MG63 (cell line): ENCODE measurements around the gene KCNMA1. TPM values are rescaled to one million over a fixed set of nuclear protein-coding genes. Genes with fewer than 3 reads are reported as not detected.

Source experiments
- DNase-seq: peaks from one replicate; pipeline ENCODE4 v3.0.0-alpha.2; 2020
- H3K27me3 ChIP-seq: fragments of 250-450 bp; sonication (Bioruptor Pico); 2 replicates; pipeline ENCODE4 v1.5.1; 2020; ENCODE audit warnings: mild to moderate bottlenecking, moderate library complexity
- H3K36me3 ChIP-seq: fragments of 250-450 bp; sonication (Bioruptor Pico); 2 replicates; pipeline ENCODE4 v1.5.1; 2020; ENCODE audit warnings: mild to moderate bottlenecking, moderate library complexity
- H3K4me3 ChIP-seq: fragments of 250-450 bp; sonication (Bioruptor Pico); 2 replicates; pipeline ENCODE4 v1.5.1; 2020; ENCODE audit warnings: mild to moderate bottlenecking, moderate library complexity
- H3K9me3 ChIP-seq: fragments of 250-450 bp; sonication (Bioruptor Pico); 2 replicates; pipeline ENCODE4 v1.5.1; 2020; ENCODE audit warnings: mild to moderate bottlenecking, moderate library complexity
- total RNA-seq: library from RNA; depleted of rRNA; stranded (reverse); fragments of >200 nt; shearing (Covaris generic); gene quantifications from 2 replicates; pipeline ENCODE4 v1.2.3, GENCODE V29; 2014; ENCODE audit warnings: low replicate concordance

Gene KCNMA1
- total RNA-seq, 1 experiment from 2014 or later: 40.8 TPM

DNA sequence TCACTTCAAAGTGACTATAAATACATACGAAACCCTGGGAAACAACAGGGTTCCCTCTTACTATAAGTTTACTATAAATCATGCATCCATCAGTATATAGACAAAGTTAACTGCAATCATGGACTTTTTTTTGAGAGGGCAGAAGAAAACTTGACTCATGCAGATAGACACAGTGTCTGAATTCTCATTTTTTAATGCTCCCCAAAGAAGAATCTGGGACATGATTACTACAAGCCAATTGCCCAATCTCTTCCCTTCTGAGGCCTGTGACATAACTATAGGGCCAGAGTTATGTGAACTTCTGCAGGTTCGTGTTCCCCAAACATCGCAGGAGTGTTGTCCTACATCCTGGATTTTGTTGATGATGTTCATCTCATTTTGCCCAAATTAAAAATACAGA, 376.5 kb downstream of the KCNMA1 start:
- Histone ChIP-seq H3K27me3 (no peaks in the 10 kb centered on the region), H3K36me3 (peaks cover 8% of the 10 kb centered on the region; the same call in 1 of the 2 replicates), H3K4me3 (no peak overlapping the region), H3K9me3 (0 out of 2 replicates have a peak, but pooled peaks cover 2% of the 10 kb centered on the region)
- DNase-seq: no peak

DNA sequence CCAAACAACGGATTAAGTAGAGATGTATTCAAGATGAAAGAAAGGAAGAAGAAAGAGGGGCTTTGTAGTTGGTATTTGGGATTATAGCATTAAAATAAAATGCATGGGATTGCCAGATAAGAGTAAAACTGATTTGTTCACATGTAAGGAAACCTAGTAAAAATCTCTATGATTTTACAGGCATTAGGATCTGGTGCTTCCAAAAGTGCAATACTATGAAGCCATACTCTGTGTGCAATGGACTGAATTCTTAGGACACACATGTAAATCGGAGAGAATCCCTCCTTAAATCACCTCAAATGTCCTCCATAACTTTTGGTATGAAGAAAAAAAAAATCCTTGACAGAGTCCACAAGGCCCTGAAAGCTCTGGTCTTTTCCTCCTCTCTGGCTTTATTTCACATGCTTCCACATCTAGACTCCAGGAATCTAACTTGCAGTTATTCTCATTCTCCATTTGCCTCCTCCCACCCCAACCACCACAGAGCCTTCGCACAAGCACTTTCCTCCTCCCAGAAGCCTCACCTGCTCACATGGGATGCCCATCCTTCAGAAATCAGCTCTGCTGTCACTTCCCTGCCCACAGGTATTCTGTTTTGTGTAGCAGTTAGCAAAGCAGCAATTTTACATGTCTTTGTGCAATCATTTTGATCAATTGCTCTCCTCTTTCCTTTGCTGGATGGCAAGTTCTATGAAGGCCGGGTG, 378.3 kb downstream of the KCNMA1 start:
- Histone ChIP-seq H3K36me3 (peaks cover 8% of the 10 kb centered on the region; the same call in 1 of the 2 replicates), H3K27me3 (no peaks in the 10 kb centered on the region), H3K4me3 (no peak overlapping the region), H3K9me3 (0 out of 2 replicates have a peak, but pooled peaks cover 2% of the 10 kb centered on the region)
- DNase-seq: no peak

DNA sequence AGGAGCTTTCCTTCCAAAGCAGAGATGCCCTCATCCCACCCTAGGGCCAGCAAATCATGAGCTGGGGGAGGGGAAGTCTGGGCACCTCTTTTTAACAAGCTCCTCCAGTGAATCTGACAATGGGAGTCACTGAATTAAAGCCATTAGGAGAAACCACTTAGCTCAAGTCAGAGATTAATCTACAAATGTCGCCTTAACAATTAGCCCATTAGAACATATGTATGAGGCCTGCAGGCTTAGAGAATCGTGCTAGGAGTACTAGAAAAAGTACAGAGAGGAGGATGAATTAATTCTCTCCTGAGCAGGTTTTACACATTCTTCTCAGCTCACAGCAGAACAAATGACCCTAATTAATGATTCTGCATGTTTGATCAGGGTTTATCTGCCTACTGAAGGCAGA, 381.3 kb downstream of the KCNMA1 start:
- Histone ChIP-seq H3K9me3 (0 out of 2 replicates have a peak, but pooled peaks cover 2% of the 10 kb centered on the region), H3K27me3 (no peaks in the 10 kb centered on the region), H3K36me3 (peaks cover 8% of the 10 kb centered on the region; the same call in 1 of the 2 replicates), H3K4me3 (no peak overlapping the region)
- no peak for DNase-seq

DNA sequence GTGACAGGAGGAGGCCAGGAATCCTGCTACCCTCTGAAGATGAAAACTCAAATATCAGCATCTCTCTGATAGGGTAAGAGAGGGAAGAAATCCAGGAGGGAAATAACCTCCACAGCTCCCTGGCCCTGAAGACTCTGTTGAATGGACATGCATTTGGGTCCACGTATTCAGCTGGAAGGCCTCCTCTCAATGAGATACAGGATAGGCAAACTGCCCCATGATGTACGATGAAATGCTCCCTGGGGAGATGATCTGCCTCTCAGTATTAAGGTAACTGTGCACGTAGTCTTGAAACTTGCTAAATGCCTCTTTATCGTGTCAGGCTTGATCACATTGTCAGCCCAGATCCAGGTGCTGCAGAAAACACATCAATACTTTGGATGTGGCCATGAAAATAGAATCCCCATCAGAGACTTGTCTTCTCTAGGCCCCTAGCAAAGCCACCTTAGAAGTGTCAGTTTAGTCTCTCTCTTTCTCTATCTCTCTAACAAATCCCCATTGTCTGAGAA, 384.0 kb downstream of the KCNMA1 start:
- H3K27me3 ChIP-seq: no peaks in the 10 kb centered on the region
- no peak for DNase-seq
- no peak overlapping the region for H3K4me3 ChIP-seq
- 0 out of 2 replicates have a peak, but pooled peaks cover 2% of the 10 kb centered on the region for H3K9me3 ChIP-seq
- H3K36me3 ChIP-seq: peaks cover 19% of the 10 kb centered on the region

DNA sequence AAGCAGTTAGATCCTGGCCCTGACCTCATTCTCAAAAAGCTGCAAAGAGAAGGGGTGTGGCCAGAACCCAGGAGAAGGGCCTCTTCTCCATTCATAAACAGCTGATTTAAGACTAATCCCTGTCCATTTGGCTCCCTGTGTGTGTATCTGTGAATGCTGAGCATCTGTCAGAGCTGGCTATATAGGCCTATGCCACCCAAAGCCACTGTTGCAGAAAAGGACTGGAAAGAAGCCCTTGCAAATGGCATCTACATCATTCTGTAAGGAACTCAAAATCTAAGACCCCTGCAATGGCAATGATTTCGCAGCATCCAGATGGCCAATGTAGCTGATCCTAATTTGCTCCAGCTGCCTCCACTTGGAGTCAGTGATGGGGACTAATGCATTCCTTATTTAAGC, 384.5 kb downstream of the KCNMA1 start:
- Histone ChIP-seq H3K27me3 (no peaks in the 10 kb centered on the region), H3K4me3 (no peak overlapping the region), H3K36me3 (peaks cover 19% of the 10 kb centered on the region), H3K9me3 (0 out of 2 replicates have a peak, but pooled peaks cover under 1% of the 10 kb centered on the region)
- DNase-seq: no peak

DNA sequence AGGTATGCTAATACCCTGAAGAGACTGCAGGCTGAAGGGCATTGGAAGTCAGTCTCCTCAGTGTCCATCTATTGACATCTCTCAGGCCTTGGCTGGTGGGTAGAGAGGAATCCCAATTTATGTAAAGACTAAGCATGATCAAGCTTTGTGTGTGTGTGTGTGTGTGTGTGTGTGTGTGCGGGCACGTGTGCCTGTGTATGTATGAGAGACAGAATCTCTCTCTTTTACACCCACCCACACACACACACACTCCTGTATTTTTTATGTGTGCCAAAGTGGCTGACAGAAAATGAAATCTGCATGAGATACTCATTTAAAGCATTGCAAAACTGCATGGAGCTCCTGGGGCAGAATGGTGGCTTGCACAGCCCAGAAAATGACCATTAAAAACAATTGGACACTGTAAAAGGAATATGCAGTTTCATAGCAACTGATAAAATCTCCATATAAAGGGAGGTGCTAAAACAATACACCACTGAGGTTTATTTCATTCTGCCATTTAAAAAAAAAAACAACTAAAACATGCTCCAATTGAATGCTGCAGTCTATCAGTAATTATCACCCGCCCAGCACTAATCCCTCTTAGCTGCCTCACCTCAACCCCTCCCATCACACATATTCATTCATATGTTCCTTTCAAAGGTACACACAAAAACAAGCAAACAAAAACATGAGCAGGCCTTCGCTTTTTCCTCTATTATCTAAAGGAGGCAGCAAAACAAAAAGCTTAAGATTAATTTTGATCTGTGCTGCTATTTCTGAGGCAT, 385.0 kb downstream of the KCNMA1 start:
- no peaks in the 10 kb centered on the region for H3K9me3 ChIP-seq
- H3K4me3 ChIP-seq: no peak overlapping the region
- H3K27me3 ChIP-seq: no peaks in the 10 kb centered on the region
- H3K36me3 ChIP-seq: peaks cover 15% of the 10 kb centered on the region
- DNase-seq: no peak

DNA sequence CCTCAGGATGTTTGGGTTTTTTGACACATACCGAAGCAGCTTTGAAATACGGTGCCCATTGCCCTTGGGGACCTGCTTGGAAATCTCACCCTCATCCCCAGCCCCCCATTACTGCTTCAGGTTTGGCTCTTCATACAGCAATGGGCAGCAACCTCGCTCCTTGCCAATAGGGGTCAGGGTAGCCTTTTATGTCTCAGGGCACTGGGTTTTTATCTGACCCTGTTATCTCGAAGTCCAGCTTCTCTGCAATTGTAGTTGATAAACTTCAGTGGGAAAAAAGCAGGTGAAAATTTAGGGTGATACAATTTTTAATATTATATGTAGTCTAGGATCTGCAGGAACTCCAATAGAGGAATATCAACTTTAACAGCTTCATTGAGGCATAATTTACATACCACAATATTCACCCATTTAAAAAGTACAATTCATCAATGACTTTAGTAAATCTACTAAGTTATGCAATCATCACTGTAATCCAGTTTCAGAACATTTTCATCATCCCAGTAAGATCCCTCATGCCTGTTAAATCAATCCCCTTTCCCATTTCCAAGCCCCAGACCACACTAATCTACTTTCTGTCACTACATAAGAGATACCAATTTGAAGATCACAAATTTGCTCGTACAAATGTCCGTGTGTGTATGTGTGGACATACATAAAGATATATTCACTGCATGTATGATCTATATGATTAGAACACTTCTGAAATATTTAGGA, 386.2 kb downstream of the KCNMA1 start:
- peak; percentile 31 for DNase-seq
- no peaks in the 10 kb centered on the region for H3K27me3 ChIP-seq
- H3K4me3 ChIP-seq: no peak overlapping the region
- H3K36me3 ChIP-seq: peaks cover 11% of the 10 kb centered on the region
- no peaks in the 10 kb centered on the region for H3K9me3 ChIP-seq

DNA sequence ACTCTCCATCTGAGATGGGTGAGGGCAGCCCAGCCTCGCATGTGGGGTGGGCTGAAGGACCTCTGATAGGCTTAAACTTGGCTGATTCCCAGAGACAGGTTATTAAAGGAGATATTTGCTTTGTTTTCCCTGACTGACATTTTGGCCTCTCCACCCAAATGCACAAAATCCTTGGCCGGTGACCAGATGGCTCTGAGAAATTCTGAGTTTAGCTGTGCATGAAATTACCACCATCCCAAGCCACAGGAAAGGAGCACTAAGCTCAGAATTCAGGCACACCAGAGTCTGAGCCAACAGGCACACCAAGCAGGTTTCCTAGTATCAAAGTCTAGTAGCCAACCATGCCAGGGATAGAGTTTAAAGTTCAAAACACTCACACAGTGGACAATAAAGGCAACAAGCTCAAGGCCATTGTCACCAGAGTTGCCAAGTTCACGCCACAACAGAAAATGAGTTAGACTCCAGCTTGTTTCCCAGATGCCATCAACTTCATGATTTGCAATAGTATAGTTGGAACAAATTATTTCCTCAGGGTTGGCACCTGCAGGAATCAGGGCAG, 387.6 kb downstream of the KCNMA1 start:
- Histone ChIP-seq H3K27me3 (no peaks in the 10 kb centered on the region), H3K9me3 (no peaks in the 10 kb centered on the region)
- no peak for DNase-seq

DNA sequence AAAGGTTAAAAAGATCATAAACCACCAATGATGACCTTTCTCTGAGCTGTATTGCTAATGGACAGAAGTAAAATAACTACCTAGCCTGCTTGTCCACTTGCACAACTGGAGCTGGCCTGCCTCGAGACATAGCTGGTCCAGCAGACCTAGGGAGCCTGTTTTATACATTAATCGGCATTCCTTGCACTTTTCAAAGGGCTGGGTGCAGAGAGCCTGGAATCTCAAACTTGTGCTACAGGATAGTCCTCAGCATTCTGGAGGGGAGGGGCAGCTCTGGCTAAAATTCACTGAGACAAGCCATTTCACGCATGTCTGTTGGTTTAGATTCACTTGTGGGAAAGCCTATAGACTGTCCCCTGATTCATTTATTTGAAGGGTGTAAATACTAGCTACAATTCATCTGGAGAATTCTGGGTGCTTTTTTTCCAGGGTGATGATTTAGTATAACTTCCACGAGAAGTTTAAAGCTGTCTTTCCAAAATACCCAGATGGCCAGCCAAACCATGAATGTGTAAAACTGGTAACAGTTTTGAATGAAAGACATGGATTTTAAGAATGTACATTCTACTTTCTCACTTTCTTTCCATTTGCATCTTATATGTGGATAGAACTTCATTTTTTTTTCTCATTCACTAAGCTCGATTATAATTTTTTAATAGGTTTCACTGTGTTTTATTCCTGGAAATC, 389.4 kb downstream of the KCNMA1 start:
- Histone ChIP-seq H3K9me3 (no peaks in the 10 kb centered on the region), H3K36me3 (peaks cover 11% of the 10 kb centered on the region), H3K27me3 (no peaks in the 10 kb centered on the region), H3K4me3 (no peak overlapping the region)
- no peak for DNase-seq

More for the DNA sequence above, 387.6 kb downstream of the KCNMA1 start:
- Histone ChIP-seq H3K36me3 (peaks cover 11% of the 10 kb centered on the region), H3K4me3 (no peak overlapping the region)

DNA sequence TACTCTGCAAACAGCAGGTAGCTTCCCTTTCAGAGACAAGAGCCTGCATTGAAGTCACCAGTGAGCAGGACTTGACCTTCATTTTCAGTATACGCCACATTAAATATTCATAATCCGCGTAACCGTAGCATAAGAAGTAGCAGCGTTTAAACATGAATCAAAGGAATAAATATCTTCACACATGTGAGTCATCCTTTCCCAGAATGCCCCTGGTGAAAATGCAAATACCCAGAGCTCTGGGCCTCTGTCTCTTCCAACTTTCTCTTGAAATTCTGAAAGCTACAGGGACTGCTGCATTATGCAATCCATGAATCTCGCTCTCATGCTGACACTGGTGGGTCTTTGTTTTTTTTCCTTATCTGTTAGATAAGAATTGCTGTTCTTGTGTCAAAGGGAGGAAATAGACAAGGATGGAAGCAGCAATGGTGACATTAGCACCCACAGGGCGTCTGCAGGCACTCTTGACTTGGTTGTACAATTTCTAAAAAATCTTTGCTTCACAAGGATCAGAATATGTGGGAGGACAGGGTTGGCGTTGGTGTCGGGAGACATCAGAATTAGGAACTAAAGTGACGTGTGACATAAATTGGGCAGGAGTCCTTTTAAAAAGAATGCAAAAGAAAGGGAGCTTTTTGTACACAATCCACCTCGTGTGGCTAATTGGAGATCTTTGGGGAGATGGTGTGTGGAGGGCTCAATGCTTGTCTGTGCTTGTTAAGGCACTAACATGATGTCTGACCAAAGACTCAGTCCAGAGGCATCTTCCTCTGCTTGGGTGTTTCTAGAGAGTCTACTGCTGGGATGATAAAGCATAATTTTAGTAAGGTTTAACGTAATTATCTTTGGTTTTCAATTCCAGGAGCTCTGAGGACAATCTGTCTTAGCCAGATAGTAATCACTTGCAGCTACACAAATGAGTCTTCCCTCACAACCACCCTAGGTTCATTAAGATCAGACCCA, 390.3 kb downstream of the KCNMA1 start:
- H3K4me3 ChIP-seq: no peak overlapping the region
- peaks cover 11% of the 10 kb centered on the region for H3K36me3 ChIP-seq
- no peaks in the 10 kb centered on the region for H3K9me3 ChIP-seq
- H3K27me3 ChIP-seq: no peaks in the 10 kb centered on the region
- no peak for DNase-seq

DNA sequence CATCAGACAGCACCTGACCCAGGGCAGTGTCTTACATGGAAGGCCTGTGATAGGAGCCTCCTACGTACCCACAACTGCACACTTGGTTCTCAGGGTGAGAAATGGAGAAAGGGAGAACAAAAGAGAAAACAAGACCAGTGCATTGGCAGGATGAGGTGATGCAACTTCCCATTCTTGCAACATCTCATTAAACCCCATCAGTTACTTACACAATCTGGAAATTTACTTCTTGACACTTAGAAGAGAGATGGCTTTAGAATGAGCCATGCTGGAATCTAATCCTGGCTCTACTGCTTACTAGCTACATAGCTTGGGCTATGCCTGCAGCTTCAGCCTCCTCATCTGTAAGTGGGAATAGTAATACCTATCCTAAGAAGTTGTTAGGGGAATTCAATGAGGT, 391.7 kb downstream of the KCNMA1 start:
- Histone ChIP-seq H3K9me3 (no peaks in the 10 kb centered on the region), H3K36me3 (peaks cover 11% of the 10 kb centered on the region), H3K27me3 (no peaks in the 10 kb centered on the region), H3K4me3 (no peak overlapping the region)
- no peak for DNase-seq

DNA sequence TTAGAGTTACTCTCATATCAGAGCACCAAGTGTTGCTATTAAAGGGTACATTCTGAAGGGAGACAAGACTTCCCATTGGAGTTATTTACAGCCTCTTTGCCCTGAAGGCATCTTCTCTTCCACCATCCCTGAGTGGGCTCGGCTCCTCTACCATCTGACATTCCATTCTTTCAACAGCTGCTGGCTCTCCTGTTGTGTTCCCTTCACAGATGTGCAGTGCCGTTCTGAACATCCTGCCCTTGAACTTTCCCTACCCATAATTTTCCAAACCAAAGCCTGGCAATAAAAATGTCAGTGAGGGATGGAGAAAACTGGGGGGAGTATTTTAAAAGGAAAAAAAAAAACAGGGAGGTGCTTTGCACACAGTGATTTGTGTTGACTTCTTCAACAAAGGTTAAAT, 392.9 kb downstream of the KCNMA1 start:
- DNase-seq: no peak
- Histone ChIP-seq H3K36me3 (peaks cover 4% of the 10 kb centered on the region), H3K4me3 (no peak overlapping the region), H3K27me3 (no peaks in the 10 kb centered on the region), H3K9me3 (no peaks in the 10 kb centered on the region)

DNA sequence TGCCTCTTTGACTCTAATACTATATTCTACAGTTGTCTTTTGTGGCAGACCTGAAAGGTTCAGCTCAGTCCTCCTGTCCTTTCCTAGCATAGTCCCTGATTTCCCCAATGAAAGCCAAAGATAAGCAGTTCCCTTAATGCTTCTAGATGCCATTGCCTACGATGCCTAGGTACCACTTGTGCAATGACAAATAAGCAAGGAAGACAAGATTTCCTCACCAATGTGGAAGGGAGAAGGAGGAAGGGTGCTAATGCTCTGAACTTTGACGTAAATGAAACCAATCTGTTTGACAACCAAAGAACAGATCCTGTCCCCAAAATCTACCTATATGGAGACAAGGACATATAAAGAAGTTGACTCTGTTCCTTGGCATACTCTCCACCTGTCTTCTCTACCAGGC, 393.3 kb downstream of the KCNMA1 start:
- H3K9me3 ChIP-seq: no peaks in the 10 kb centered on the region
- peaks cover 4% of the 10 kb centered on the region; the same call in 1 of the 2 replicates for H3K36me3 ChIP-seq
- H3K4me3 ChIP-seq: no peak overlapping the region
- no peak for DNase-seq
- H3K27me3 ChIP-seq: no peaks in the 10 kb centered on the region

DNA sequence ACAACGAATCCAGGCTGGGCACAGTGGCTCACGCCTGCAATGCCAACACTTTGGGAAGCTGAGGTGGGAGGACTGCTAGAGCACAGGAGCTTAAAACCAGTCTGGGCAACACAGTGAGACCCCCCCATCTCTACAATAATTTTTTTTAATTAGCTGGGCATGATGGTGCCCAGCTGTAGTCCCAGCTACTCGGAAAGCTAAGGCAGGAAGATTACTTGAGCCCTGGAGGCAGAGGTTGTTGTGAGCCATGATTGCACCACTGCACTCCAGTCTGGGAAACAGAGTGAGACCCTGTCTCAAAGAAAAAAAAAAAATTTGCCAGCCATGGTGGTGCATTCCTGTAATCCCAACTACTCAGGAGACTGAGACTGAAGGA, 396.3 kb downstream of the KCNMA1 start:
- no peaks in the 10 kb centered on the region for H3K9me3 ChIP-seq
- no peaks in the 10 kb centered on the region for H3K27me3 ChIP-seq

DNA sequence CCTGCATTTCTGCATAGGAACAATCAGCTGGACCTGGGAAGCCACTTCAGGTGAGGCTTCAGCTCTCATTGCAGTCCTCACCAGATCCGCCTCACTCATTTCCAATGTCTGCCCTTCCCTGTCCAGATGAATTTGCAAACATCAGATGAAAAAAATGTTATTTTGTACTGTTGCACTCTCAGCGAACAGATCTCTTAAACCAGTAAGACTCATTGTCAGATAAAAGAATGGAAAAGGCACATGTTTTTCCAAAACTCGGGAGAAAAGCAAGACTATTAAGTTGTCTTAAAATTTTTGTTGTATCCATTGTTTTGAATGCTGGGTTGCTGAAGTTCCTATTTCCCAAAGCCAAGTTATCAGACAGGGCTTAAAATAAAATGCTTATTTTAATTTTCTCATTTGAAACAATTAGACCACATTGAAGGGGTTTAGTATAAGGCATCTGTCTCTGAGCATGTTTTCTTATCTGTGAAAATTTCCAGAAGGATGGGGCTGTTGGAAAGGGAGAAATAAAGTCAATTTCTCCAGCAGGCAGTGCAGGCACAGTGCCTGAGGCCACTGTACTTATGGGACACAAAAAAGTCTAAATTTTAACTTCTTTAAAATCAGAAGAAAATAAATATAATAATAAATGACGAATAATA, 396.8 kb downstream of the KCNMA1 start:
- no peak overlapping the region for H3K4me3 ChIP-seq
- no peaks in the 10 kb centered on the region; the same call in 1 of the 2 replicates for H3K36me3 ChIP-seq
- H3K27me3 ChIP-seq: no peaks in the 10 kb centered on the region
- no peak for DNase-seq
- H3K9me3 ChIP-seq: no peaks in the 10 kb centered on the region

More for the DNA sequence above, 396.3 kb downstream of the KCNMA1 start:
- no peak for DNase-seq
- Histone ChIP-seq H3K4me3 (no peak overlapping the region), H3K36me3 (no peaks in the 10 kb centered on the region)
